HS-27A (cell line): Measurements from ENCODE around the gene ROBO3.

Experiments
- DNase-seq: peaks from one replicate; pipeline ENCODE4 v3.0.0-alpha.2; 2012; ENCODE audit warnings: low read depth, missing footprints

Gene ROBO3

DNA sequence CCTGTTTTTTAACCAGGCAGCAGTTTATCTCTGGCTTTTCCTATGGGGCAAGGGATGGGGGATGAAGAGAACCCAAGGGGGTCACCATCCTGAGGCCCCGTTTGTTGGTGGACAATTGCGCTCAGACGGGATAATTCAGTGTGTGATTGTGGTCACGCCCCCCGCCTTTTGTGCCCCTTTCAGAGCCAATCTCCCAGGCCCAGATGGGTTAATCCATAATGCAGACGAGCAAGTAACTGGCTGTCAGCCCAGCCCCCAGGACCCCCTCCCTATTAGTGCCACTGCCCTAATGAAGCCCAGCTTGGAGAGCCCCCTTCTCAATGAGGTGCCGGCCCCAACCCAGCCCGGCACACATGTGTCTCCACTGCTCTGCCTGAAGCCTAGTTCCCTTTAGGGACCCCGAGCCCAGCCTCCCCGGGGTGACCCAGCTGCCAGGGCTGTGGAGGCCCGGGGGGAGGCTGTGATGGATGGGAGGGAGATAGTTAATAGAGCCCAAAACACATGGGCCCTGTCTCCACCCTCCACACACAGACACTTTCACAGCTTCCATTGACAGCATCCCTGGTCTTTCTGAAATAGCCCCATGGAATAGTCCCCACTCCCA, 19.1 kb upstream of the ROBO3 start:
- no peak for DNase-seq

DNA sequence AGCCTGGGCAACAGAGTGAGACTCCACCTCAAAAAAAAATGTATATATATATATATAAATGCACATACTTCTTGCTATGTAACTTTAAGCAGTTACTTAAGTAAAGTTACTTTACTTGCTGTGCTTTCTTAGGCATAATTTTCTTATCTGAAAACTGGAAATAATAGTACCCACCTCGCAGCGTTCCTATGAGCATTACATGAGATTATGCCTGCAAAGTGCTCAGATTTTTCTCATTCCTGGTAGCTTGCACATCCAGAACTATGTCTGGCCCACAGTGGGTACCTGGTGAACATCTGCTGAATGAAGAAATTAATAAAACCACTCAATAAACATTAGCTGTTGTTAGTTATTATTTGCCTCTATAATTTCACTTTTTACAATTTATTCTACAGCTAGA, 6.1 kb upstream of the ROBO3 start:
- no peak for DNase-seq

GRCh38 chr11:124861670-124862069, 3.6 kb upstream of the ROBO3 start:
- no peak for DNase-seq

DNA sequence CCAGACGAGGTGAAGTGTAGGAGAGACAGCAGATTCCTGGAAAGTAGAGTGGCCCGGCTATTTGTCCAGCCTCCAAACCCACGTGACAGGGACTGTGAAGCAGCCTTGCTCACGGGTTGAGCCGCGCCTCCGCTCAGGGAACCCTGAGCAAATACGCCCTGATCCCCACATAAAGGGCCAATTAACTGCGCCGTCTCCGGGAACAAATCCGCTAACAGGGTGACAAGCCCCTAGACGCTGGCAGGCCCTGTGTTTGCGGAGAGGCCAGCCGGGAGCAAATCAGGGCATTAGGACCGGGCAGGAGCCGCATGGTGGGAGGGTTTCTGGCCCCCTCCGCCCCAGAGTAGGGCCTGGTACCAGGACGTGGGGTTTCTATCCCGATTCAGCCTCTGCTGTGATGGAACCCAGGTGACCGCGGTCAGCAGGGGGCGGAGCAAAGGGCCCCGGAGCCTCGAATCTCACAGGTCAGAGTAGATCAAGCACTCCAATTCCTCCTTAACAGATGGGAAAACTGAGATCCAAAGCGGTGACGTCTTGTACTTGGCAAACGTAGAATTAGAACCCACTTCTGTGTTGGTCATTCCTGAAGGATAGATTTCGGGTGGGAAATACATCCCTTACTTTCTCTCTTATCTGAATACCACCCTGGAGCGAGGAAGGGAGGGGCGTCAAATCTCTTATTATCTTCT, 2.0 kb upstream of the ROBO3 start:
- DNase-seq, result no peak

GRCh38 chr11:124863826-124864165, 1.4 kb upstream of the ROBO3 start:
- DNase-seq, result no peak

DNA sequence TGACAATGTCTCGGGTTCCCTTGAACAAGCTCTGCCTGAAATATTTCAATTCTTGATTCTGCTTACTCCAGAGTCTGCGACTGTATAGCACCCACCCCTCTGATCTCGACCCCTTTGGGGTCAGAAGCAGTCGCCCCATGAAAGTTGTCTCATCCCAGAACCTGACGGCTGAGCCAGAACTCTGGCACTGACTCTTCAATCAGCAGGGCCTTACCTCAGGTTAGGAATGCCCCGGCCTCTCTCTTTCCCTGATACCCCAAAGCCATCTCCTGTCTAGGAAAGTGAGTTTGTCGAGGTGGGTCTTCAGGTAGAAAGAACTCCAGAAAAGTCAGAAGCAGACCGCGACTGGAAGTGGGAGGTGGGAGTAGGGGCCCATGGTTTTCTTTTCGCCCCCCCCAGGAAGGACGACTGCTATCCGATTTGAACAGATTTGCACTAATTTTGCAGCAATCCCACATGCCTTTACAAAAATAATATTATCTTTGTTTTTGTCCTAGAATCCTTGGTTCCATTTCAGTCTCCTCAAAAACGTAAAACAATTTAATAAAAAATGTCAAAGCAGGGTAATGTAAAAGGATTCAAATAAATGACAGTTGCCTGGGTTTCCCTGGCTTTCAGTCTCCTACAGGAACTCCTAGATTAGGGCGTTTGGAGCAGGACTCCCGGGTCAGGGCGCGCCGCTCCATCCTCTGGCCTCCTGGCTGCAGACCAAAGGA, 898 bp upstream of the ROBO3 start:
- no peak for DNase-seq

DNA sequence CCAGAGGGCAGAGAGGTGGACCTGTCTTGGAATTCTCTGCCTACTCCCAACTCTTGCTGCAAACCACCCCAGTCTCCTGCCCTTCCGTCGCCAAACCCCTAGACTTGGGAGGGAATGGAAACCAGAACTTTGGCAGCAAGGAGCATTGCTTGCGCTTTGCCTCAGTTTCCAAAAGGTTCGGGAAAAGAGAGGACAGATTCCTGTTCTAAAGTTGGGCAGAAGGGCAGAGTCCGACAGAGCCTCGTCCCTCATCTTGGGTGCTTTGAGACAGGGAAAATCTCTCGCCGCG, 396 bp upstream of the ROBO3 start:
- no peak for DNase-seq

DNA sequence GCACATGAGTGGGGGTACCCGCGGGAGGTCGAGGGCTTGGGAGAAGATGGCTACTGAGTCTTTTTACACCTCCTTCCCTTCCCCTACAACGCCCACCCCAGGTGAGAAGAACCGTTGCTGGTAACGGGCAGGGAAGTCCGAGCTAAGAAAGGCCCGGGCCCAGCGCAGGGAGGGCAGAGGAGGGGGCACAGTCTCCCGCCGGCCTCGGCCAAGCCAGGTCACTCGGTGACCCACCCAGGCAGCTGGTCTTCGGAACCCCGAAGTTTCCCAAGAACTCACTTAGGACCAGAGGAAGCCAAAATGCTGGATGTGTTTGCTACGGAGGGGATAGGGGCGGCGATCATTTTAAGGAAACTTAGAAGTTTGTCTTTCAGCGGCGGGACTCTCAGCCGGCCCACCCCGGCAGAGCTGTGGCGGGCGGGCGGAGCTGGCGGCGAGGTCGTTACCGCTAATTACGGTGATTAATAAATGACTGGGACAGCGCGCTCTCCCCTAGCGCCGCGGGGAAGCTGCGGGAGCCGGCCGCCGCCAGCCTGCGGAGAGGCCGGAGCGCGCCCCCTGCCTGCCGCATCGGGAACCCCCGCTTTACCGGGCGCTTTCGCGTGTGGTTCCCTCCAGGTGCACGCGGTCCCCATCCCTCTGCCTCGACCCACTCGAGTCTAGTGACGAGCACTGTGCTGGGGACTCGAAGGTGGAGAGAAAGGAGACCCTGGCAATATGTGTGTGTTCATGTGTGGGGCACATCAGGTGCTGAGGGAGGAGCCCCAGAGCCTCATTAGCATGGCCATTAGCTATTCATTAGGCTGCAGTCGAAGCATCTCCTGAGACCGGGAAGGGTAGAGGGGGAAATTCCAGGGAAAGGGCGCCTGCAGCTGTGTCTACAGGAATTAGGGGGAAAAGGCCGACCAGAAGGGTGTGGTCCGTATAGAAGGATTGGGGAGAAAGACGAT, 945 bp downstream of the ROBO3 start:
- DNase-seq, result no peak

- DNase-seq, result no peak
Observed at GRCh38 chr11:124867700-124868099, 2.5 kb downstream of the ROBO3 start.

GRCh38 chr11:124868331-124869274, 3.4 kb downstream of the ROBO3 start:
- no peak for DNase-seq

DNA sequence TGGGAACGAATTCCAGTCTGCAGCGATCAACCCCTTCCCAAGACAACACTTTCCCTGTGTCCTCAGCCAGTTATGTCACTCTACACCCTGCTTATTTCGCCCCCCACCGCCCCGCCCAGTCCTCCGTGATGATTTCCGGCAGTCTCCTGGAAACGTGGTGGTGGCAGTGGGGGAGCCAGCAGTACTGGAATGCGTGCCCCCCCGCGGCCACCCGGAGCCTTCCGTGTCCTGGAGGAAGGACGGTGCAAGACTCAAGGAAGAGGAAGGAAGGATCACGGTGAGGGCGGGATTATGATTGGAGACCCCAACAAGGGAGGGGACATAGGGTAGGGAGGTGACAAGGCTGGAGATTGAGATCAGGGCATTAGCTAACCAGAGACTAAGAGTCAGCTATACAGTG, 4.1 kb downstream of the ROBO3 start:
- DNase-seq, result no peak

DNA sequence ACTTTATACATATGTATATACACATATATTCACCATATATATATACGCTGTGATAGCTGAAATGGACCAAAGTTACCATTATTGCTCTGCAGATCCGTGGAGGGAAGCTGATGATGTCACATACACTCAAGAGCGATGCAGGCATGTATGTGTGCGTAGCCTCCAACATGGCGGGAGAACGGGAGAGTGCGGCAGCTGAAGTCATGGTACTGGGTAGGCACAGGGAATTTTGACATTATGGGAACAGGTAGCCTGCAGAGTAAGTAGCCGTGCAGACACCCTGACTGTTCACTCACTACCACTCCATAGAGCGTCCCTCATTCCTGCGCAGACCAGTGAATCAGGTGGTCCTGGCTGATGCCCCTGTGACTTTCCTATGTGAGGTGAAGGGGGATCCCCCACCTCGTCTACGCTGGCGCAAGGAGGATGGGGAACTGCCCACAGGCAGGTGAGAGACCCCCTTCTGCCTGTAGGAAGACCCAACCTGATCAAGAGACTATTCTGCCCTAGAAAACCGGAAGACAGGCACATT, 4.7 kb downstream of the ROBO3 start:
- DNase-seq, result no peak

DNA sequence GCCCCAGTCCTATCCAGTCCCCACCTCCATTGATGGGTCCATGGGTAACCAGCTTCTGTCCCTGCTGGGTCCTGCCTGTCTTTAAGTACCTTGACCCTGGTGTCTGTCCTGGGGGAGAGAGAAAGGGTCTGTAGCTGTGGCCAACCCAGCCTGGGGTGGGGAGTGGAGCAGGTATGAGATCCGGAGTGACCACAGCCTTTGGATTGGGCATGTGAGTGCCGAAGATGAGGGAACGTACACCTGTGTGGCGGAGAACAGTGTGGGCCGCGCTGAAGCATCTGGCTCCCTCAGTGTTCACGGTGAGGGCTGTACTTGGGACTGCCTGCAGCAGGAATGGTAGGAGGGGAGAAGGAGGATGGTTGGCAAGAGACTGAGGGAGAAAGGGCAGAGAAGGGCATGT, 5.2 kb downstream of the ROBO3 start:
- DNase-seq, result no peak

GRCh38 chr11:124872280-124872679, 7.0 kb downstream of the ROBO3 start:
- no peak for DNase-seq

- DNase-seq, result no peak
Observed at GRCh38 chr11:124872741-124873140, 7.5 kb downstream of the ROBO3 start.

- DNase-seq, result no peak
Observed at GRCh38 chr11:124873951-124874350, 8.7 kb downstream of the ROBO3 start.

GRCh38 chr11:124874571-124875255, 9.5 kb downstream of the ROBO3 start:
- no peak for DNase-seq

GRCh38 chr11:124875401-124875800, 10.2 kb downstream of the ROBO3 start:
- DNase-seq, result no peak

GRCh38 chr11:124875943-124876817, 10.9 kb downstream of the ROBO3 start:
- DNase-seq, result peak; percentile 49
